ENCODE results near the gene PCID2. TPM values are rescaled to one million over a fixed set of nuclear protein-coding genes. Genes with fewer than 3 reads are reported as not detected.

The PCID2 gene
- total and polyA plus RNA-seq, 5 experiments from 2014 or later = 64.6 to 73.9 (median 68.6) TPM

DNA sequence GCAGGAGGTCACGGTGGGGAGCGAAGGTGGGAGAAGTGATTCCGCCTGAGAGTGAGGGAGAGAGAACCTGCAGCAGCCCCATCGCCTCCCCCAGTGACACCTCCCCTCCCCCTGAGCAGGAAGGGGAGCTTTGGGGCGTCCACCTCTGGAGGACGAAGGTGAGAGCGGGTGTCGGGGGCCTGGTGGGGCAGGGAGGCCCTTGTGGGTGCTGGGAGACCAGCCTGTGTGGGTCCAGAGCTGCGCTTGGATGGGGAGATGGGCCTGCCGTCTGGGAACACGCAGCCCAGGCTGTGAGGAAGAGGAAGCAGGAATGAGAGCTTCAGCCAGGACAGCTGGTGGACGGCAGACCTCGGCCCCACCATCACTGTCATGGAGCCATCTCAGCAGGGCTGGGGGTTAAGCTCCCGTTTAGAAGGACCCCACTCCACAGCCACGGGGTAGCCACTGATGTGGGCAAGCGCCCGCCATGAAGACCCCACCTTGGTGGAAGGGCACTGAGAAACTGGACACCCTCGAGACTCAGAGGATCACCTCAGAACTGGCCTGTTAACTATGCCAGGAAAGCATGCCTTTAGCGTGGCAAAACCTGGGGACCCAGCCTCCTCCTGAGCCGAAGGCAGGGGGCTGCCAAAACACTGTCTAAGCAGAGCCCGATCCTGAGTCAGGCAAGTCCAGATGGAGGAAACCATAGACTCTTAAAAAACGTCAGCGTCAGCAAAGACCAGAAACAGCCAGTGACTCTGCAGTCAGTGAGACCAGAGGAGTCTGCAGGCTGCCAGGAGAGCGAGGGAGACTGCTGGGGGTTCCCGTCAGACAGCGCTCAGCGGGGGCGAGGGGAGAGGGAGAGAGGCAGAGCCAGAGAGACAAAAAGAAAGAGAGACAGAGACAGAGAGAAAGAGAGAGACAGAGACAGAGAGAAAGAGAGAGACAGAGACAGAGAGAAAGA is 56.5 kb downstream of the PCID2 start:
- peak overlapping the region in 9 of 10 donors; percentile 42 to 92 (median 83) for H3K27ac Mint-ChIP-seq
- POLR2A ChIA-PET = no interaction called here
- H3K27me3 Mint-ChIP-seq = peaks cover 4 to 14% (median 7%) of the 10 kb centered on the region in 5 donors

GRCh38 chr13:113150550-113151365 is 57.7 kb downstream of the PCID2 start:
- Mint-ChIP-seq H3K9me3 (peaks cover 0 to 10% (median 0%) of the 10 kb centered on the region in 9 donors), H3K4me3 (peak overlapping the region in 5 of 10 donors; percentile 18 to 79 (median 66)), H3K27me3 (peaks cover 4 to 17% (median 8%) of the 10 kb centered on the region in 5 donors), H3K4me1 (peaks cover 13 to 27% (median 20%) of the 10 kb centered on the region in 4 donors), H3K27ac (peak overlapping the region in 1 of 10 donors; percentile 65), H3K36me3 (no peaks in the 10 kb centered on the region)
- no peak for ATAC-seq
- POLR2A ChIA-PET = no interaction called here
- no peak for DNase-seq

More for the DNA sequence above, 56.5 kb downstream of the PCID2 start:
- ATAC-seq = peak in 1 of 2 donors; percentile 43
- Mint-ChIP-seq H3K36me3 (no peaks in the 10 kb centered on the region), H3K4me1 (peaks cover 13 to 27% (median 20%) of the 10 kb centered on the region in 4 donors), H3K9me3 (peaks cover 0 to 10% (median 0%) of the 10 kb centered on the region in 9 donors), H3K4me3 (peak overlapping the region; percentile 79 to 97 (median 87))
- peak in 2 of 10 donors; percentile 13 to 14 for DNase-seq

- POLR2A ChIA-PET = no interaction called here
- no peak for ATAC-seq
- no peak for DNase-seq
- Mint-ChIP-seq H3K36me3 (no peaks in the 10 kb centered on the region), H3K4me1 (peaks cover 10 to 25% (median 19%) of the 10 kb centered on the region in 4 donors), H3K9me3 (peaks cover 0 to 1% (median 0%) of the 10 kb centered on the region in 9 donors), H3K27ac (no peak overlapping the region), H3K27me3 (peaks cover 4 to 17% (median 8%) of the 10 kb centered on the region in 5 donors), H3K4me3 (no peak overlapping the region)
These were observed 58.5 kb downstream of the PCID2 start for GRCh38 chr13:113149711-113150549.

DNA sequence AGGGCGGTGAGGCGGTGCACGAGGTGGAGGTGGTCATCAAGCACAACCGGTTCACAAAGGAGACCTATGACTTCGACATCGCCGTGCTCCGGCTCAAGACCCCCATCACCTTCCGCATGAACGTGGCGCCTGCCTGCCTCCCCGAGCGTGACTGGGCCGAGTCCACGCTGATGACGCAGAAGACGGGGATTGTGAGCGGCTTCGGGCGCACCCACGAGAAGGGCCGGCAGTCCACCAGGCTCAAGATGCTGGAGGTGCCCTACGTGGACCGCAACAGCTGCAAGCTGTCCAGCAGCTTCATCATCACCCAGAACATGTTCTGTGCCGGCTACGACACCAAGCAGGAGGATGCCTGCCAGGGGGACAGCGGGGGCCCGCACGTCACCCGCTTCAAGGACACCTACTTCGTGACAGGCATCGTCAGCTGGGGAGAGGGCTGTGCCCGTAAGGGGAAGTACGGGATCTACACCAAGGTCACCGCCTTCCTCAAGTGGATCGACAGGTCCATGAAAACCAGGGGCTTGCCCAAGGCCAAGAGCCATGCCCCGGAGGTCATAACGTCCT is 59.4 kb downstream of the PCID2 start:
- DNase-seq (no peak), ATAC-seq (no peak)
- H3K27ac Mint-ChIP-seq = no peak overlapping the region
- peak overlapping the region in 1 of 10 donors; percentile 29 for H3K4me3 Mint-ChIP-seq
- no peaks in the 10 kb centered on the region for H3K9me3 Mint-ChIP-seq
- H3K4me1 Mint-ChIP-seq = peaks cover 8 to 20% (median 14%) of the 10 kb centered on the region in 4 donors
- no peaks in the 10 kb centered on the region for H3K36me3 Mint-ChIP-seq
- peaks cover 4 to 17% (median 8%) of the 10 kb centered on the region in 5 donors for H3K27me3 Mint-ChIP-seq
- POLR2A ChIA-PET = no interaction called here

DNA sequence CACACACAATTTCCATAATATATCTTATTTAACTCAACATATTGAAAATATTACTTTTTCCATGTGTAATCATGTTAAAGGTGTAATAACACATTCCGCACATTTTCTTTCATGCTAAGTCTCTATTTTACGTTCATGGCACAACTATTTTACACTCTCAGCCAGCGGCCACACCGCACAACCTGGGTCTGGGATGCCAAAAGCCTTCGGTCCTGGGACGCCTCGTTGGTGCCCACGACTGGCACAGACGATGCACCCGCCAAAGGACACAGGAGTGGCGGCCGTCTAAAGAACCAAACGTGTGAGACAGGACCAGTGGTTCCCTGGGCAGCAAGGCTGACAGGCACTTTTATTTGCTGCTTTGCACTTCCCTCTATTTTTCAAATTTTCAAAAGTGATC is 60.1 kb downstream of the PCID2 start:
- Mint-ChIP-seq H3K9me3 (no peaks in the 10 kb centered on the region), H3K4me1 (peaks cover 8 to 20% (median 11%) of the 10 kb centered on the region in 4 donors), H3K4me3 (no peak overlapping the region), H3K27me3 (peaks cover 4 to 17% (median 8%) of the 10 kb centered on the region in 5 donors), H3K36me3 (no peaks in the 10 kb centered on the region), H3K27ac (no peak overlapping the region)
- DNase-seq = no peak
- ATAC-seq = no peak
- POLR2A ChIA-PET = no interaction called here

GRCh38 chr13:113147206-113147605 is 61.3 kb downstream of the PCID2 start:
- POLR2A ChIA-PET = no interaction called here
- Mint-ChIP-seq H3K9me3 (no peaks in the 10 kb centered on the region), H3K27me3 (peaks cover 4 to 11% (median 8%) of the 10 kb centered on the region in 5 donors)

DNA sequence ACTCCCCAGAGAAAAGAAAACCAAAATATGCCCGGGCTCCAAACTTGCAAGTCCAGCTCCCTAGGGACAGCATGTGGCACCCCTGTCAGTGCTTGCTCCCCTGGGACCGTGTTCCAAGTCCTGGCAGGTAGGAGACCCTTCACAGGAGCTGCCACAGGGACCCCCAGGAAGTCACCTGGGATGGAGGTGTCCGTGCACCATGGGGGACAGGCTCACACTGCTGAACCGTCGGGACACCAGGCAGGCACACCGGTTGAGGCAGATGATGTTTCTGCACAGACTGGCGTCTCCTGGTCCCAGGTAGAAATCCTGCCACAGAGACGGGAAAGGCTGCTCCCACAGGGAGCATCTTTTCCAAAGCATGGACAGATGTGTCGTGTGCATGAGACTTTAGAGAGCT is 61.7 kb downstream of the PCID2 start:
- POLR2A ChIA-PET = interaction anchor here (0.8 kb wide), 1 partner anchor 37 kb away, joined by 4 read pairs; no protein-coding TSS in a partner anchor
- ATAC-seq = no peak
- H3K4me3 Mint-ChIP-seq = no peak overlapping the region

More at GRCh38 chr13:113147206-113147605, 61.3 kb downstream of the PCID2 start:
- Mint-ChIP-seq H3K27ac (peak overlapping the region in 3 of 10 donors; percentile 4 to 55 (median 40)), H3K4me1 (peaks cover 1 to 12% (median 3%) of the 10 kb centered on the region in 4 donors), H3K4me3 (no peak overlapping the region), H3K36me3 (no peaks in the 10 kb centered on the region)
- DNase-seq (no peak), ATAC-seq (no peak)

GRCh38 chr13:113145911-113146598 is 62.4 kb downstream of the PCID2 start:
- Mint-ChIP-seq H3K9me3 (no peaks in the 10 kb centered on the region), H3K4me3 (no peak overlapping the region), H3K27me3 (peaks cover 3 to 10% (median 4%) of the 10 kb centered on the region in 5 donors), H3K36me3 (no peaks in the 10 kb centered on the region), H3K4me1 (peaks cover 0 to 2% (median under 1%) of the 10 kb centered on the region in 4 donors), H3K27ac (no peak overlapping the region)
- no peak for ATAC-seq
- no peak for DNase-seq
- POLR2A ChIA-PET = interaction anchor here (0.8 kb wide), 1 partner anchor 36 kb away, joined by 4 read pairs; no protein-coding TSS in a partner anchor

More for the DNA sequence above, 61.7 kb downstream of the PCID2 start:
- Mint-ChIP-seq H3K27me3 (peaks cover 4 to 10% (median 8%) of the 10 kb centered on the region in 5 donors), H3K4me1 (peaks cover 0 to 7% (median 1%) of the 10 kb centered on the region in 4 donors), H3K9me3 (no peaks in the 10 kb centered on the region), H3K27ac (peak overlapping the region in 1 of 10 donors; percentile 55), H3K36me3 (no peaks in the 10 kb centered on the region)
- no peak for DNase-seq

DNA sequence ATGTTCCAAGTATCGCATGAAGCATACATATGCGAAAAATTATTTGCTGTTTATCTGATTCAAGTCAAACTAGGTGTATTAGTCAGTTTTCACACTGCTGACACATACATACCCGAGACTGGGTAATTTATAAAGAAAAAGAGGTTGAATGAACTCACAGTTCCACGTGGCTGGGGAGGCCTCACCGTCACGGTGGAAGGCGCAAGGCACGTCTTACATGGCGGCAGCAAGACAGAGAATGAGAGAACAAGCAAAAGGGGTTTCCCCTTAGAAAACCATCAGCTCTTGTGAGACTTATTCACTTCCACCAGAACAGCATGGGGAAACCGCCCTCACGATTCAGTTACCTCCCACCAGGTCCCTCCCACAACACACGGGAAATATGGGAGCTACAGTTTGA is 63.0 kb downstream of the PCID2 start:
- no peak for DNase-seq
- no peaks in the 10 kb centered on the region for H3K9me3 Mint-ChIP-seq
- peaks cover 0 to 2% (median 0%) of the 10 kb centered on the region in 4 donors for H3K4me1 Mint-ChIP-seq
- POLR2A ChIA-PET = no interaction called here
- H3K36me3 Mint-ChIP-seq = no peaks in the 10 kb centered on the region
- no peak for ATAC-seq
- H3K4me3 Mint-ChIP-seq = no peak overlapping the region
- H3K27ac Mint-ChIP-seq = no peak overlapping the region
- peaks cover 2 to 10% (median 2%) of the 10 kb centered on the region in 5 donors for H3K27me3 Mint-ChIP-seq

DNA sequence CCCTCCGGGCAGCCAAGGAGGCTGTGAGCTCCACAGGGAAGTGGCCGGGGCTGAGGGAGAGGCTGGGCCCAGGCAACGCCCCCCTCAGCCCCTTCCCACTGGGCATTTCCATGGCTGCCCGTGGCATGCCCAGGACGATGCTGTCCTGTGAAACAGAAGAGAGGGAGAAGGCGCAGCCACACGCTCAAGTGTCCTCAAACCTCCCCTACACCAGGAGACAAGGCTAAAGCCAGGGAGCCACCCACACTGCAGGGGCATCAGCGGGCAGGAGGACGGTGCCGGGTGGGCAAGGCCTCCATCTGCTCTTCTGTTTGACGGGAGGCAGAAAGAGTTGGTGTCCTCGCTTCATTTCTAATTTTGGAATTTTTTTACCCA is 64.2 kb downstream of the PCID2 start:
- H3K9me3 Mint-ChIP-seq = no peaks in the 10 kb centered on the region
- ATAC-seq = no peak

More for the DNA sequence above, 64.2 kb downstream of the PCID2 start:
- Mint-ChIP-seq H3K36me3 (no peaks in the 10 kb centered on the region), H3K4me1 (no peaks in the 10 kb centered on the region), H3K4me3 (no peak overlapping the region), H3K27me3 (peaks cover 0 to 10% (median 0%) of the 10 kb centered on the region in 5 donors), H3K27ac (no peak overlapping the region)
- POLR2A ChIA-PET = no interaction called here
- no peak for DNase-seq
